HCT116 (cell line): Measurements from ENCODE around the gene ZNF331. TPM values are rescaled to one million over a fixed set of nuclear protein-coding genes. Genes with fewer than 3 reads are reported as not detected.

Source experiments
- ATAC-seq: fragments of 200-7000 bp; cut with Tn5 transposase; 2 replicates; pipeline ENCODE4 v1.9.1; 2020; ENCODE audit warnings: mild to moderate bottlenecking, moderate library complexity
- BruUV-seq: library from RNA; stranded (reverse); fragments of 400-500 nt; replicated peaks from 2 replicates; lab custom pipeline; 2021; lab: Mats Ljungman, UMichigan
- CTCF ChIA-PET: fragments of 300-600 bp; sonication (Branson Sonifier 250); formaldehyde crosslinking; loops from one replicate; lab custom pipeline; 2021; ENCODE audit warnings: antibody characterized with exemption; lab: Charles Lee
- POLR2A ChIA-PET: fragments of 300-600, 350-600 bp; sonication (Branson Sonifier 250); formaldehyde crosslinking; loops from one replicate; lab custom pipeline; 2021; ENCODE audit warnings: antibody characterized with exemption; lab: Charles Lee
- RAD21 ChIA-PET, 2 experiments: fragments of 300-600 bp; sonication (Branson Sonifier 250); formaldehyde crosslinking; loops; one replicate each; lab custom pipeline; 2023; ENCODE audit warnings: low total read pairs in 2 of 2; ENCODE audit not compliant: uncharacterized antibody in 2 of 2, unreplicated experiment in 2 of 2, low non-redundant PET in 1 of 2; lab: Charles Lee
- DNase-seq: peaks from one replicate; pipeline ENCODE4 v3.0.0-alpha.2; 2010; ENCODE audit warnings: low read depth, low spot score
- H2AFZ ChIP-seq: fragments of 200-600 bp; shearing (Covaris generic), sonication (generic); 2 replicates; pipeline ENCODE4 v1.6.1; 2017; ENCODE audit warnings: low read depth, mixed run types, mixed read lengths, antibody characterized with exemption, low read length; ENCODE audit not compliant: poor library complexity, severe bottlenecking
- H3K27ac ChIP-seq: 2 replicates; pipeline ENCODE4 v1.5.1; 2012; ENCODE audit warnings: low read depth, low read length
- H3K27me3 ChIP-seq: fragments of 200-600 bp; sonication (generic); 2 replicates; pipeline ENCODE4 v1.6.1; 2016; ENCODE audit warnings: mixed run types, low read length, mixed read lengths; ENCODE audit not compliant: insufficient read depth
- H3K36me3 ChIP-seq, 2 experiments: fragments of 200-500 bp in 1 of 2; fragments of 200-600 bp in 1 of 2; sonication (Bioruptor generic) in 1 of 2; sonication (generic) in 1 of 2; 2 replicates each; pipeline versions ENCODE4 v1.5.1 to v1.6.1; 2014 to 2016; ENCODE audit warnings: low read length in 2 of 2, inconsistent platforms in 1 of 2, mixed read lengths in 1 of 2, mixed run types in 1 of 2; ENCODE audit not compliant: insufficient read depth in 2 of 2, control insufficient read depth in 1 of 2
- H3K4me1 ChIP-seq, 2 experiments: fragments of 200-600 bp in 1 of 2; sonication (generic) in 1 of 2; 2 replicates each; pipeline versions ENCODE4 v1.5.1 to v1.6.1; 2012 to 2017; ENCODE audit warnings: low read length in 2 of 2, inconsistent platforms in 1 of 2, mild to moderate bottlenecking in 1 of 2, mixed read lengths in 1 of 2, mixed run types in 1 of 2, moderate library complexity in 1 of 2; ENCODE audit not compliant: insufficient read depth in 2 of 2, control insufficient read depth in 1 of 2
- H3K4me2 ChIP-seq: fragments of 200-600 bp; sonication (generic); 2 replicates; pipeline ENCODE4 v1.6.1; 2017; ENCODE audit warnings: mixed run types, low read length, mixed read lengths
- H3K4me3 ChIP-seq, 2 experiments: fragments of 200-600 bp in 1 of 2; sonication (generic) in 1 of 2; replicated peaks in 1 of 2; 2 replicates each; pipeline ENCODE4 v1.5.1; 2011 to 2016; ENCODE audit warnings: low read length in 2 of 2, control low read depth in 1 of 2, low read depth in 1 of 2, mild to moderate bottlenecking in 1 of 2, mixed read lengths in 1 of 2, mixed run types in 1 of 2
- H3K79me2 ChIP-seq: fragments of 200-600 bp; sonication (generic); 2 replicates; pipeline ENCODE4 v1.6.1; 2017; ENCODE audit warnings: mild to moderate bottlenecking, mixed run types, low read length, moderate library complexity, mixed read lengths; ENCODE audit not compliant: insufficient read depth
- H3K9ac ChIP-seq: fragments of 200-600 bp; sonication (generic); 2 replicates; pipeline ENCODE4 v1.6.1; 2016; ENCODE audit warnings: low read length, mixed read lengths
- H3K9me2 ChIP-seq: fragments of 200-600 bp; sonication (generic), shearing (Covaris generic); 2 replicates; pipeline ENCODE4 v1.6.1; 2017; ENCODE audit warnings: mixed run types, mild to moderate bottlenecking, moderate library complexity; ENCODE audit not compliant: insufficient read depth
- H3K9me3 ChIP-seq, 2 experiments: fragments of 200-500 bp in 1 of 2; fragments of 200-600 bp in 1 of 2; sonication (Bioruptor generic) in 1 of 2; sonication (generic) in 1 of 2; 2 replicates each; pipeline ENCODE4 v1.6.1; 2014 to 2017; ENCODE audit warnings: low read length in 2 of 2, mixed read lengths in 2 of 2, inconsistent platforms in 1 of 2, low read depth in 1 of 2, mild to moderate bottlenecking in 1 of 2, mixed run types in 1 of 2, moderate library complexity in 1 of 2; ENCODE audit not compliant: control insufficient read depth in 1 of 2, insufficient read depth in 1 of 2
- H4K20me1 ChIP-seq: fragments of 200-600 bp; sonication (generic), shearing (Covaris generic); 2 replicates; pipeline ENCODE4 v1.6.1; 2017; ENCODE audit warnings: mixed run types, mild to moderate bottlenecking, moderate library complexity; ENCODE audit not compliant: insufficient read depth
- EGR1 ChIP-seq: IDR thresholded peaks from 2 replicates; pipeline ENCODE4 v1.6.1; 2012; ENCODE audit warnings: low read depth
- ELF1 ChIP-seq: IDR thresholded peaks from 2 replicates; pipeline ENCODE4 v1.6.1; 2012; ENCODE audit warnings: low read depth, borderline replicate concordance
- EZH2phosphoT487 ChIP-seq: fragments of 200-600 bp; IDR thresholded peaks from 2 replicates; pipeline ENCODE4 v1.6.1; 2018; ENCODE audit warnings: antibody characterized with exemption, borderline replicate concordance
- POLR2A ChIP-seq: IDR thresholded peaks from 2 replicates; pipeline ENCODE4 v1.7.0; 2011; ENCODE audit warnings: borderline replicate concordance; ENCODE audit not compliant: insufficient read depth, insufficient read length; ENCODE audit errors: extremely low read depth
- RAD21 ChIP-seq: IDR thresholded peaks from 2 replicates; pipeline ENCODE4 v1.6.1; 2012; ENCODE audit warnings: low read depth, mild to moderate bottlenecking
- TCF7L2 ChIP-seq: IDR thresholded peaks from 2 replicates; pipeline ENCODE4 v1.7.0; 2011; ENCODE audit warnings: borderline replicate concordance, inconsistent platforms; ENCODE audit not compliant: insufficient read depth, insufficient read length; ENCODE audit errors: extremely low read depth
- ZFX ChIP-seq: fragments of 450-650 bp; IDR thresholded peaks from 2 replicates; pipeline ENCODE4 v1.6.1; 2017
- ZNF274 ChIP-seq: fragments of 200-500 bp; sonication (Bioruptor generic); IDR thresholded peaks from 2 replicates; pipeline ENCODE4 v1.6.1; 2014; ENCODE audit warnings: mild to moderate bottlenecking, low read depth, low read length, inconsistent platforms
- intact Hi-C: fragments of 100-400 bp; cut with micrococcal nuclease; formaldehyde crosslinking; loops from 2 replicates; pipeline ENCODE4 v1.10.0; 2022
- total RNA-seq: library from RNA; stranded (reverse); gene quantifications from one replicate; pipeline ENCODE4 v1.2.1, GENCODE V29; 2021; ENCODE audit not compliant: unreplicated experiment
- TF ChIP-seq, protein P1 (sequence below): IDR thresholded peaks from 2 replicates; pipeline ENCODE4 v1.6.1; 2012
- TF ChIP-seq, protein P2 (sequence below): IDR thresholded peaks from 2 replicates; pipeline ENCODE4 v1.6.1; 2012; ENCODE audit warnings: low read depth
- TF ChIP-seq, protein P3 (sequence below): IDR thresholded peaks from 2 replicates; pipeline ENCODE4 v1.6.1; 2012

The ZNF331 gene
- total RNA-seq, 1 experiment from 2014 or later: 0.59 TPM

DNA sequence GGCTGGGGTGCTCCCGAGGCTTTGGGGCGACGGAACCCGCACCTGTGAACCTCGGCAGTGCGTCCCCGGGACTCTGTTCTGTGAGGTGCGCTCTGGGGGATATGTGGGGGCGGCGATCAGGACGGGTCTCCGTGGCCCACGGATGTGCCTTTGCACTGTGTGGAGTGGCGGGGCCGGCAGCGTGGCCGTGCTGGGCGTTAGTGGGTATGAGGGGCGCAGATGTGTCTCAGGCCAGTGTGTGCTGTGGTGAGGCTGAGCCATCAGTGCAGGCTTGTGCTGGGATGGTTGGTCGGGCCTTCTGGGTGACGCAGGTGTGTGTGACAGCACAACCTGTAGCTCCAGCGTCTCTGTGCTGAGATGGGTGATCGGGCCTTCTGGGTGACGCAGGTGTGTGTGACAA is 16.9 kb downstream of the ZNF331 start:
- intact Hi-C loops: no loop called here
- Histone ChIP-seq H3K4me2 (no peak overlapping the region), H3K9ac (no peak overlapping the region), H3K9me3 (peaks cover 7 to 19% of the 10 kb centered on the region in 2 experiments; a peak in 3 of 4 replicates), H3K9me2 (no peaks in the 10 kb centered on the region), H3K4me1 (no peaks in the 10 kb centered on the region), H3K27me3 (no peaks in the 10 kb centered on the region), H3K27ac (no peak overlapping the region), H3K79me2 (no peaks in the 10 kb centered on the region), H3K36me3 (no peaks in the 10 kb centered on the region), H2AFZ (no peak overlapping the region), H4K20me1 (no peaks in the 10 kb centered on the region), H3K4me3 (no peak overlapping the region)
- ChIA-PET RAD21 (no interaction called here), POLR2A (no interaction called here), CTCF (no interaction called here)
- no TSS peak for BruUV-seq
- DNase-seq: no peak
- TF ChIP-seq ZNF274 (no peak), POLR2A (no peak), EZH2phosphoT487 (no peak), TCF7L2 (no peak), RAD21 (no peak), ELF1 (no peak), EGR1 (no peak), ZFX (no peak)
- TF ChIP-seq, protein P1, sequence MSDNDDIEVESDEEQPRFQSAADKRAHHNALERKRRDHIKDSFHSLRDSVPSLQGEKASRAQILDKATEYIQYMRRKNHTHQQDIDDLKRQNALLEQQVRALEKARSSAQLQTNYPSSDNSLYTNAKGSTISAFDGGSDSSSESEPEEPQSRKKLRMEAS: no peak
- TF ChIP-seq, protein P2, sequence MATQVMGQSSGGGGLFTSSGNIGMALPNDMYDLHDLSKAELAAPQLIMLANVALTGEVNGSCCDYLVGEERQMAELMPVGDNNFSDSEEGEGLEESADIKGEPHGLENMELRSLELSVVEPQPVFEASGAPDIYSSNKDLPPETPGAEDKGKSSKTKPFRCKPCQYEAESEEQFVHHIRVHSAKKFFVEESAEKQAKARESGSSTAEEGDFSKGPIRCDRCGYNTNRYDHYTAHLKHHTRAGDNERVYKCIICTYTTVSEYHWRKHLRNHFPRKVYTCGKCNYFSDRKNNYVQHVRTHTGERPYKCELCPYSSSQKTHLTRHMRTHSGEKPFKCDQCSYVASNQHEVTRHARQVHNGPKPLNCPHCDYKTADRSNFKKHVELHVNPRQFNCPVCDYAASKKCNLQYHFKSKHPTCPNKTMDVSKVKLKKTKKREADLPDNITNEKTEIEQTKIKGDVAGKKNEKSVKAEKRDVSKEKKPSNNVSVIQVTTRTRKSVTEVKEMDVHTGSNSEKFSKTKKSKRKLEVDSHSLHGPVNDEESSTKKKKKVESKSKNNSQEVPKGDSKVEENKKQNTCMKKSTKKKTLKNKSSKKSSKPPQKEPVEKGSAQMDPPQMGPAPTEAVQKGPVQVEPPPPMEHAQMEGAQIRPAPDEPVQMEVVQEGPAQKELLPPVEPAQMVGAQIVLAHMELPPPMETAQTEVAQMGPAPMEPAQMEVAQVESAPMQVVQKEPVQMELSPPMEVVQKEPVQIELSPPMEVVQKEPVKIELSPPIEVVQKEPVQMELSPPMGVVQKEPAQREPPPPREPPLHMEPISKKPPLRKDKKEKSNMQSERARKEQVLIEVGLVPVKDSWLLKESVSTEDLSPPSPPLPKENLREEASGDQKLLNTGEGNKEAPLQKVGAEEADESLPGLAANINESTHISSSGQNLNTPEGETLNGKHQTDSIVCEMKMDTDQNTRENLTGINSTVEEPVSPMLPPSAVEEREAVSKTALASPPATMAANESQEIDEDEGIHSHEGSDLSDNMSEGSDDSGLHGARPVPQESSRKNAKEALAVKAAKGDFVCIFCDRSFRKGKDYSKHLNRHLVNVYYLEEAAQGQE: no peak
- TF ChIP-seq, protein P3, sequence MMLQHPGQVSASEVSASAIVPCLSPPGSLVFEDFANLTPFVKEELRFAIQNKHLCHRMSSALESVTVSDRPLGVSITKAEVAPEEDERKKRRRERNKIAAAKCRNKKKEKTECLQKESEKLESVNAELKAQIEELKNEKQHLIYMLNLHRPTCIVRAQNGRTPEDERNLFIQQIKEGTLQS: no peak
- no peak for ATAC-seq
